Measurements from ENCODE around the gene LNP1.
"Not testable (repeated sequence)": the region's sequence is repeated elsewhere in the genome, so short reads cannot be mapped to it uniquely, and the experiment has no call there.

LNP1 gene

GRCh38 chr3:100478521-100478920 lies 77.2 kb downstream of the LNP1 start:
- not testable (repeated sequence) for DNase-seq (ENCODE audit: low spot score)

GRCh38 chr3:100480081-100480480 lies 78.7 kb downstream of the LNP1 start:
- no peak for DNase-seq (ENCODE audit: low spot score)

- no peak for DNase-seq (ENCODE audit: low spot score)
Observed at GRCh38 chr3:100482176-100482575, 80.8 kb downstream of the LNP1 start.

- no peak for DNase-seq (ENCODE audit: low spot score)
Observed at GRCh38 chr3:100483529-100483928, 82.2 kb downstream of the LNP1 start.

GRCh38 chr3:100486808-100487207 lies 85.5 kb downstream of the LNP1 start:
- DNase-seq (ENCODE audit: low spot score), result no peak

- DNase-seq (ENCODE audit: low spot score), result no peak
Observed at GRCh38 chr3:100489118-100489517, 87.8 kb downstream of the LNP1 start.

- DNase-seq (ENCODE audit: low spot score), result peak; percentile 94
Observed at GRCh38 chr3:100492059-100493006, 91.0 kb downstream of the LNP1 start, which contains the start of gene TMEM45A. TMEM45A (plus strand) TSS chr3:100492619; CDS start chr3:100555212, 62,593 bp downstream.

GRCh38 chr3:100496711-100497261 lies 95.4 kb downstream of the LNP1 start:
- DNase-seq (ENCODE audit: low spot score), result no peak

- no peak for DNase-seq (ENCODE audit: low spot score)
Observed at GRCh38 chr3:100499651-100500050, 98.3 kb downstream of the LNP1 start.

GRCh38 chr3:100500320-100500880 lies 99.1 kb downstream of the LNP1 start:
- DNase-seq (ENCODE audit: low spot score), result no peak

- DNase-seq (ENCODE audit: low spot score), result no peak
Observed at GRCh38 chr3:100503448-100503847, 102.1 kb downstream of the LNP1 start.

Measured in putamen (tissue), 1 donor.